Measurements from ENCODE around the gene GSS. TPM values are rescaled to one million over a fixed set of nuclear protein-coding genes. Genes with fewer than 3 reads are reported as not detected.

Gene GSS
- total RNA-seq, 4 donors from 2014 or later = 125 to 364 (median 129) TPM

DNA sequence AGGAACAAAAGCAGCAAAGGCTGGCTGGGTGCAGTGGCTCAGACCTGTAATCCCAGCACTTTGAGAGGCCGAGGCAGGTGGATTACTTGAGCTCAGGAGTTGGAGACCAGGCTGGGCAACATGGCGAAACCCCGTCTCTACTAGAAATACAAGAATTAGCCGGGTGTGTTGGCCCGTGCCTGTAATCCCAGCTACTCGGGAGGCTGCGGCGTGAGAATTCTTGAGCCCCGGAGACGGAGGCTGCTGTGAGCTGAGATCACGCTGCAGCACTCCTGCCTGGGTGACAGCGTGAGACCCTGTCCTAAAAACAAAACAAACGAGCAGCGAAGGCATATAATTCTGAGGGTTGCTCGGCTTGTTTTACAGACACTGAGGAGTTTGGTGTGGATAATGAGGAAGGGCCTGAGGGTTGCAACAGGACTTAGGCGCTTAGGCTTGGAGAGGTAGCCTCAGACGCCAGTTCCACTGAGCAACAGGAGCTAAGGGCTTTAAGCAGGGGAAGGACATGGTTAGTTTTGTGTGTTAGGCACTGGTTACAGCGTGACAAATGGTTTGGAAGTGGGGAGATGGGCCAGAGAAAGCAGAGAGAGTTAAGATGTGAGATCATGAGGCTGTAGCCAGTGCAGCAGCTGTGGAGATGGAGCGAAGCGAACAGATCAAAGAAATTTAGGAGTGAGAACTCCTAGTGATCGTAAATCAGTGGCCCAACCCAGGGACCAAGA is 1.3 kb upstream of the GSS start:
- intact Hi-C loops (cut with DNase I; ENCODE audit: low total_unique reads) = loop anchor here (5.0 kb wide), 1 partner anchor 85 kb away; the partner anchor contains the start of gene GGT7
- Histone ChIP-seq H3K4me1 (peaks cover 11 to 30% (median 16%) of the 10 kb centered on the region in 4 donors), H3K4me3 (no peak overlapping the region), H3K9me3 (no peaks in the 10 kb centered on the region), H3K27me3 (no peaks in the 10 kb centered on the region), H3K27ac (peak overlapping the region in 1 of 4 donors; percentile 91), H3K36me3 (no peaks in the 10 kb centered on the region)
- 84 to 92% methylated on average over 6 to 21 of the region's 21 CpGs for WGBS, 2 donors (ENCODE audit: low coverage in 1 of 2)
- in situ Hi-C loops (cut with MboI; ENCODE audit: low pct_ligation_motif_present in 1 of 4, low pct_unique_long_range_greater_than_20kb in 1 of 4, low sequenced_read_pairs in 3 of 4) = loop anchor here in 3 of 4 donors (5.0 kb wide), 1 partner anchor 85 kb away; the partner anchor contains the start of gene GGT7 (in 3 of the 3)
- TF ChIP-seq, protein P1, sequence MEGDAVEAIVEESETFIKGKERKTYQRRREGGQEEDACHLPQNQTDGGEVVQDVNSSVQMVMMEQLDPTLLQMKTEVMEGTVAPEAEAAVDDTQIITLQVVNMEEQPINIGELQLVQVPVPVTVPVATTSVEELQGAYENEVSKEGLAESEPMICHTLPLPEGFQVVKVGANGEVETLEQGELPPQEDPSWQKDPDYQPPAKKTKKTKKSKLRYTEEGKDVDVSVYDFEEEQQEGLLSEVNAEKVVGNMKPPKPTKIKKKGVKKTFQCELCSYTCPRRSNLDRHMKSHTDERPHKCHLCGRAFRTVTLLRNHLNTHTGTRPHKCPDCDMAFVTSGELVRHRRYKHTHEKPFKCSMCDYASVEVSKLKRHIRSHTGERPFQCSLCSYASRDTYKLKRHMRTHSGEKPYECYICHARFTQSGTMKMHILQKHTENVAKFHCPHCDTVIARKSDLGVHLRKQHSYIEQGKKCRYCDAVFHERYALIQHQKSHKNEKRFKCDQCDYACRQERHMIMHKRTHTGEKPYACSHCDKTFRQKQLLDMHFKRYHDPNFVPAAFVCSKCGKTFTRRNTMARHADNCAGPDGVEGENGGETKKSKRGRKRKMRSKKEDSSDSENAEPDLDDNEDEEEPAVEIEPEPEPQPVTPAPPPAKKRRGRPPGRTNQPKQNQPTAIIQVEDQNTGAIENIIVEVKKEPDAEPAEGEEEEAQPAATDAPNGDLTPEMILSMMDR (IDR thresholded peaks at IDR 0.05) = no peak
- TF ChIP-seq EP300 (IDR thresholded peaks at IDR 0.05; ENCODE audit: low read depth) = no peak
- no peak for TF ChIP-seq POLR2A (IDR thresholded peaks at IDR 0.05)
- TF ChIP-seq POLR2AphosphoS5 (IDR thresholded peaks at IDR 0.05) = no peak
- no peak for DNase-seq

DNA sequence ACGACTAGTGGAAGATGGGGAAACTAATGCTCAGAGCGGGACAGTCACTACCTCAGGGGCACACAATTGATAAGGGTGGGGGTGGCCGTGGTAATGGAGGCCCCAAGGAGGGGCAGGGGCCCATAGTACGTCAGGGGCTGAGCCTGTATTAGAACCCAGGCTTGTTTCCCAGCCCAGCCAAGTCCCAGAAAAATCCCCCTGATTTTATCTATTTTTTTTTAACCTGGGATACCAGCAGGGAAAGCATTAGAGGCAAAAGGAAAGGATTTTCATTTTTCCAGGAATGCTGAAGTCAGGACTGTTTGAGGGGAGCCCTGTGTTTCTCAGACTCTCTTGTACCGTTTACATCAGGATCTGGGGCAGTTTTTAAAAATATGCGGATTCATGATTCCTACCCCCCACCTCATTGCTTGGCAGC is 444 bp upstream of the GSS start:
- H3K36me3 ChIP-seq = peaks cover 0 to 4% (median 0%) of the 10 kb centered on the region in 4 donors
- H3K9me3 ChIP-seq = no peaks in the 10 kb centered on the region
- H3K4me1 ChIP-seq = peaks cover 11 to 38% (median 16%) of the 10 kb centered on the region in 4 donors
- DNase-seq = no peak
- peak overlapping the region; percentile 86 to 91 (median 90) for H3K27ac ChIP-seq
- in situ Hi-C loops (cut with MboI; ENCODE audit: low pct_ligation_motif_present in 1 of 4, low pct_unique_long_range_greater_than_20kb in 1 of 4, low sequenced_read_pairs in 3 of 4) = loop anchor here in 3 of 4 donors (5.0 kb wide), 1 partner anchor 84 kb away; the partner anchor contains the start of gene GGT7 (in 3 of the 3)
- no peaks in the 10 kb centered on the region for H3K27me3 ChIP-seq
- H3K4me3 ChIP-seq = peak overlapping the region; percentile 15 to 67 (median 50)
- intact Hi-C loops (cut with DNase I; ENCODE audit: low total_unique reads) = loop anchor here (5.0 kb wide), 1 partner anchor 84 kb away; the partner anchor contains the start of gene GGT7
- whole genome bisulfite sequencing, 2 donors (ENCODE audit: low coverage in 1 of 2) = 18 to 25% methylated on average over 2 to 6 of the region's 6 CpGs
- TF ChIP-seq, protein P1 (IDR thresholded peaks at IDR 0.05) = peak in 1 of 5 experiments; percentile 20
- no peak for TF ChIP-seq POLR2A (IDR thresholded peaks at IDR 0.05)

DNA sequence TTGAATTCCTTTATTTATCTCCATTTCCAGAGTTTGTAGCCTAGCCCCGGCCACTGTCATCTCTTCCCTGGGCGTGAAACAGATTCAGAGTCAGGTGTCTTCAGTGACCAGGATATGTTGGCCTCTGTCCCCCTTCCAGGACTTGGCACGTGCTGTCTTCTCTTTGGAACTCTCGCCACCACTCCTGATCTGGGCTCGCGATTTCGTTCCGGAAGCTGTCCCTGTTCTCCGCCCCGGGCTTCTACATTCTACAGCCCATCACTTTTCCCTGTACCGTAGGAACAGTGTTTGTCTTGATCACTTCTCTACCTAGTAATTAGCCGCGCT is 739 bp downstream of the GSS start:
- peaks cover 11 to 36% (median 13%) of the 10 kb centered on the region in 4 donors for H3K4me1 ChIP-seq
- in situ Hi-C loops (cut with MboI; ENCODE audit: low pct_ligation_motif_present in 1 of 4, low pct_unique_long_range_greater_than_20kb in 1 of 4, low sequenced_read_pairs in 3 of 4) = loop anchor here in 3 of 4 donors (5.0 kb wide), 1 partner anchor 83 kb away; the partner anchor contains the start of gene GGT7 (in 3 of the 3)
- intact Hi-C loops (cut with DNase I; ENCODE audit: low total_unique reads) = loop anchor here (5.0 kb wide), 1 partner anchor 83 kb away; the partner anchor contains the start of gene GGT7
- H3K27me3 ChIP-seq = no peaks in the 10 kb centered on the region
- no peaks in the 10 kb centered on the region for H3K9me3 ChIP-seq
- H3K27ac ChIP-seq = peak overlapping the region; percentile 86 to 91 (median 90)
- WGBS, 2 donors (ENCODE audit: low coverage in 1 of 2) = 5 to 15% methylated on average over 13 of the region's 13 CpGs
- peaks cover 0 to 4% (median 0%) of the 10 kb centered on the region in 4 donors for H3K36me3 ChIP-seq
- no peak for TF ChIP-seq POLR2A (IDR thresholded peaks at IDR 0.05)
- no peak for TF ChIP-seq POLR2AphosphoS5 (IDR thresholded peaks at IDR 0.05)
- TF ChIP-seq EP300 (IDR thresholded peaks at IDR 0.05; ENCODE audit: low read depth) = no peak
- TF ChIP-seq, protein P1 (IDR thresholded peaks at IDR 0.05) = no peak
- DNase-seq = peak; percentile 37
- peak overlapping the region; percentile 42 to 79 (median 63) for H3K4me3 ChIP-seq

DNA sequence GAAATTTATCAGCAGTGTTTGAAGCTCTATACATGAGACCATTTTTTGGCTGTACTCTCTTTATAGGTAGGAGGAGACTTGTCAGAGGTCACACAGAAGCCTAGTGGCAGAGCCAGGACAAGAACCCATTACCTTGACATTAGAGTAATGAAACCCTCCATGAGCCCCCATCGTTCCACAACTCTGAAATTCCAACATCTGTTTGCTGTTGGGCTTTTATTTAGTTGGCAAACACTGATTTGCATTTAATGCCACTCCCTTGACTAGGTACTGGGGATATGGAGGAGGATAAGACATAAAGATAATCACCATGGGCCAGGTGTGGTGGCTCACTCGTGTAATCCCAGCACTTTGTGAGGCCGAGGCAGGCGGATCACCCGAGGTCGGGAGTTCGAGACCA is 1.6 kb downstream of the GSS start:
- peaks cover 0 to 10% (median 0%) of the 10 kb centered on the region in 4 donors for H3K36me3 ChIP-seq
- intact Hi-C loops (cut with DNase I; ENCODE audit: low total_unique reads) = no loop called here
- H3K27me3 ChIP-seq = no peaks in the 10 kb centered on the region
- H3K9me3 ChIP-seq = no peaks in the 10 kb centered on the region
- in situ Hi-C loops (cut with MboI; ENCODE audit: low pct_ligation_motif_present in 1 of 4, low pct_unique_long_range_greater_than_20kb in 1 of 4, low sequenced_read_pairs in 3 of 4) = no loop called here
- H3K4me1 ChIP-seq = peaks cover 11 to 42% (median 18%) of the 10 kb centered on the region in 4 donors
- no peak for TF ChIP-seq POLR2AphosphoS5 (IDR thresholded peaks at IDR 0.05)
- TF ChIP-seq, protein P1 (IDR thresholded peaks at IDR 0.05) = no peak
- no peak for TF ChIP-seq EP300 (IDR thresholded peaks at IDR 0.05; ENCODE audit: low read depth)
- TF ChIP-seq POLR2A (IDR thresholded peaks at IDR 0.05) = no peak
- 83% methylated on average over 7 of the region's 7 CpGs; no CpG with 5 or more reads in 1 of the 2 donors for WGBS, 2 donors (ENCODE audit: low coverage in 1 of 2)
- H3K27ac ChIP-seq = peak overlapping the region in 1 of 4 donors; percentile 86
- no peak overlapping the region for H3K4me3 ChIP-seq
- no peak for DNase-seq

Measured in transverse colon (tissue), 4 donors.